ENCODE data around the gene TPRA1. TPM values are rescaled to one million over a fixed set of nuclear protein-coding genes. Genes with fewer than 3 reads are reported as not detected.

The TPRA1 gene
- total and polyA plus RNA-seq, 9 of the 15 experiments (the other 6 are each of a cell fraction or from before 2014, with no cell fraction given) = 0.66 to 21.5 (median 11.1) TPM

- no peak for TF ChIP-seq NR1H2 (CRISPR knock-in tag; IDR thresholded peaks at IDR 0.05)
- no peak for TF ChIP-seq LCOR (CRISPR knock-in tag; IDR thresholded peaks at IDR 0.05)
- no peak for TF ChIP-seq NFATC3 (IDR thresholded peaks at IDR 0.05)
- TF ChIP-seq ASH1L (IDR thresholded peaks at IDR 0.05; ENCODE audit: borderline replicate concordance, low read depth, partially characterized antibody) = no peak
- no peak for TF ChIP-seq HMGN3 (IDR thresholded peaks at IDR 0.05; ENCODE audit: borderline replicate concordance, extremely low read depth, insufficient read length, low read depth, low read length)
- ATAC-seq (no peak), DNase-seq (ENCODE audit: extremely low read depth in 1 of 4, low spot score in 3 of 4) (no peak), FAIRE-seq (no peak)
- no peak overlapping the region for H3K27ac ChIP-seq (ENCODE audit: extremely low read depth, low read depth, low read length)
- 0% methylated on average over 2 of the region's 2 CpGs for WGBS (ENCODE audit: insufficient coverage, low coverage, missing lambda C conversion rate)
- H3K79me2 ChIP-seq (ENCODE audit: control insufficient read depth, insufficient read depth, low read length) = peaks cover 15% of the 10 kb centered on the region
- H3K9me3 ChIP-seq (replicated peaks; ENCODE audit: control insufficient read depth, insufficient read depth, low read depth, low read length) = no peaks in the 10 kb centered on the region
- POLR2A ChIA-PET = interaction anchor here (0.5 kb wide), 1 partner anchor 695 kb away, joined by 3 read pairs; no protein-coding TSS in a partner anchor
- peaks cover 13 to 14% of the 10 kb centered on the region in 2 experiments; a peak in 4 of 5 replicates for H3K4me1 ChIP-seq (replicated peaks in 1 of 2; ENCODE audit: control insufficient read depth in 2 of 2, insufficient read depth in 2 of 2, low read length in 2 of 2)
- no peaks in the 10 kb centered on the region for H3K27me3 ChIP-seq (ENCODE audit: control insufficient read depth in 2 of 2, insufficient read depth in 2 of 2, low read length in 2 of 2)
- no peak overlapping the region for H3K4me2 ChIP-seq (ENCODE audit: insufficient read depth, low read length)
- peaks cover 17% of the 10 kb centered on the region; the same call in 2 of the 3 replicates for H3K36me3 ChIP-seq (ENCODE audit: control insufficient read depth, insufficient read depth, low read length)
- in situ Hi-C loops (cut with MboI) = no loop called here
- no peak overlapping the region for H3K9ac ChIP-seq (ENCODE audit: insufficient read depth in 1 of 2, low read depth in 2 of 2, low read length in 2 of 2)
- no TSS peak for BruUV-seq (replicated peaks)
- peaks cover 4% of the 10 kb centered on the region for H4K20me1 ChIP-seq (replicated peaks; ENCODE audit: control insufficient read depth, insufficient read depth, low read length)
- CTCF ChIA-PET (ENCODE audit: low intra/inter-chr PET ratio) = no interaction called here
- peaks cover 4% of the 10 kb centered on the region for H3K9me1 ChIP-seq (ENCODE audit: control insufficient read depth, insufficient read depth, low read length)
- H3K4me3 ChIP-seq = no peak overlapping the region
- H2AFZ ChIP-seq (ENCODE audit: low read depth, low read length) = no peak overlapping the region
- intact Hi-C loops (cut with micrococcal nuclease) = no loop called here
Measured at GRCh38 chr3:127625821-127626220, 35.3 kb upstream of the TPRA1 start.

DNA sequence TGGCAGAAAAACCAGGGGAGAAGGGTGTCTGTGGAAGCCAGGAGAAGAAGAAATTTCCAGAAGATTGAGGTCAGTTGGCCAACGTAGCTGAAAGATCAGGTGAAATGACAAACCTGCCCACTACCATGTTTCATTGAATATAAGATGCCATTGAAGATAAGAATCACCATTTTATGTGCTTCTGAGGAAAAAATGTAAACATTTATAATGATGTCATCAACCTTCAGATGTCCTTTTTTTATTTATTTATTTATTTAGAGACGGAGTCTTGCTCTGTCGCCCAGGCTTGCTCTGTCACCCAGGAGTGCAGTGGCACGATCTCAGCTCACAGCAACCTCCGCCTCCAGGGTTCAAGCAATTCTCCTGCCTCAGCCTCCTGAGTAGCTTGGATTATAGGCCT lies 33.5 kb upstream of the TPRA1 start:
- Histone ChIP-seq H3K4me1 (replicated peaks in 1 of 2; ENCODE audit: control insufficient read depth in 2 of 2, insufficient read depth in 2 of 2, low read length in 2 of 2) (peaks cover 3% of the 10 kb centered on the region in 2 experiments; a peak in 3 of 5 replicates), H3K36me3 (ENCODE audit: control insufficient read depth, insufficient read depth, low read length) (peaks cover 31% of the 10 kb centered on the region; the same call in 2 of the 3 replicates), H3K9ac (ENCODE audit: insufficient read depth in 1 of 2, low read depth in 2 of 2, low read length in 2 of 2) (no peak overlapping the region), H4K20me1 (replicated peaks; ENCODE audit: control insufficient read depth, insufficient read depth, low read length) (no peaks in the 10 kb centered on the region; the same call in 1 of the 2 replicates), H3K9me1 (ENCODE audit: control insufficient read depth, insufficient read depth, low read length) (no peaks in the 10 kb centered on the region), H3K4me3 (no peak overlapping the region), H2AFZ (ENCODE audit: low read depth, low read length) (no peak overlapping the region), H3K4me2 (ENCODE audit: insufficient read depth, low read length) (no peak overlapping the region), H3K9me3 (replicated peaks; ENCODE audit: control insufficient read depth, insufficient read depth, low read depth, low read length) (no peaks in the 10 kb centered on the region), H3K27me3 (ENCODE audit: control insufficient read depth in 2 of 2, insufficient read depth in 2 of 2, low read length in 2 of 2) (no peaks in the 10 kb centered on the region), H3K79me2 (ENCODE audit: control insufficient read depth, insufficient read depth, low read length) (no peaks in the 10 kb centered on the region), H3K27ac (ENCODE audit: extremely low read depth, low read depth, low read length) (no peak overlapping the region)
- ChIA-PET POLR2A (no interaction called here), CTCF (ENCODE audit: low intra/inter-chr PET ratio) (no interaction called here)
- in situ Hi-C loops (cut with MboI) (no loop called here), intact Hi-C loops (cut with micrococcal nuclease) (no loop called here)
- DNase-seq (ENCODE audit: extremely low read depth in 1 of 4, low spot score in 3 of 4) (no peak), ATAC-seq (no peak), FAIRE-seq (no peak)
- 77% methylated on average over 3 of the region's 5 CpGs for WGBS (ENCODE audit: insufficient coverage, low coverage, missing lambda C conversion rate)
- BruUV-seq (replicated peaks) = no TSS peak
- TF ChIP-seq, protein P1, sequence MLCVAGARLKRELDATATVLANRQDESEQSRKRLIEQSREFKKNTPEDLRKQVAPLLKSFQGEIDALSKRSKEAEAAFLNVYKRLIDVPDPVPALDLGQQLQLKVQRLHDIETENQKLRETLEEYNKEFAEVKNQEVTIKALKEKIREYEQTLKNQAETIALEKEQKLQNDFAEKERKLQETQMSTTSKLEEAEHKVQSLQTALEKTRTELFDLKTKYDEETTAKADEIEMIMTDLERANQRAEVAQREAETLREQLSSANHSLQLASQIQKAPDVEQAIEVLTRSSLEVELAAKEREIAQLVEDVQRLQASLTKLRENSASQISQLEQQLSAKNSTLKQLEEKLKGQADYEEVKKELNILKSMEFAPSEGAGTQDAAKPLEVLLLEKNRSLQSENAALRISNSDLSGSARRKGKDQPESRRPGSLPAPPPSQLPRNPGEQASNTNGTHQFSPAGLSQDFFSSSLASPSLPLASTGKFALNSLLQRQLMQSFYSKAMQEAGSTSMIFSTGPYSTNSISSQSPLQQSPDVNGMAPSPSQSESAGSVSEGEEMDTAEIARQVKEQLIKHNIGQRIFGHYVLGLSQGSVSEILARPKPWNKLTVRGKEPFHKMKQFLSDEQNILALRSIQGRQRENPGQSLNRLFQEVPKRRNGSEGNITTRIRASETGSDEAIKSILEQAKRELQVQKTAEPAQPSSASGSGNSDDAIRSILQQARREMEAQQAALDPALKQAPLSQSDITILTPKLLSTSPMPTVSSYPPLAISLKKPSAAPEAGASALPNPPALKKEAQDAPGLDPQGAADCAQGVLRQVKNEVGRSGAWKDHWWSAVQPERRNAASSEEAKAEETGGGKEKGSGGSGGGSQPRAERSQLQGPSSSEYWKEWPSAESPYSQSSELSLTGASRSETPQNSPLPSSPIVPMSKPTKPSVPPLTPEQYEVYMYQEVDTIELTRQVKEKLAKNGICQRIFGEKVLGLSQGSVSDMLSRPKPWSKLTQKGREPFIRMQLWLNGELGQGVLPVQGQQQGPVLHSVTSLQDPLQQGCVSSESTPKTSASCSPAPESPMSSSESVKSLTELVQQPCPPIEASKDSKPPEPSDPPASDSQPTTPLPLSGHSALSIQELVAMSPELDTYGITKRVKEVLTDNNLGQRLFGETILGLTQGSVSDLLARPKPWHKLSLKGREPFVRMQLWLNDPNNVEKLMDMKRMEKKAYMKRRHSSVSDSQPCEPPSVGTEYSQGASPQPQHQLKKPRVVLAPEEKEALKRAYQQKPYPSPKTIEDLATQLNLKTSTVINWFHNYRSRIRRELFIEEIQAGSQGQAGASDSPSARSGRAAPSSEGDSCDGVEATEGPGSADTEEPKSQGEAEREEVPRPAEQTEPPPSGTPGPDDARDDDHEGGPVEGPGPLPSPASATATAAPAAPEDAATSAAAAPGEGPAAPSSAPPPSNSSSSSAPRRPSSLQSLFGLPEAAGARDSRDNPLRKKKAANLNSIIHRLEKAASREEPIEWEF (CRISPR knock-in tag; IDR thresholded peaks at IDR 0.05) = no peak
- TF ChIP-seq NR1H2 (CRISPR knock-in tag; IDR thresholded peaks at IDR 0.05) (no peak), ARID2 (IDR thresholded peaks at IDR 0.05) (no peak), BRCA1 (IDR thresholded peaks at IDR 0.05) (no peak), BRCA1 (CRISPR knock-in tag; IDR thresholded peaks at IDR 0.05) (no peak), CAMTA2 (CRISPR knock-in tag; conservative IDR thresholded peaks at IDR 0.05) (no peak)
